HG02571 (cell line): ENCODE measurements around the gene CHL1.

Experiments
- ATAC-seq: cut with Tn5 transposase; IDR thresholded peaks from one replicate; pipeline ENCODE4 v1.9.1; 2021; ENCODE audit warnings: mild to moderate bottlenecking, moderate library complexity; ENCODE audit not compliant: unreplicated experiment

Gene CHL1

GRCh38 chr3:394775-395174, 198.2 kb downstream of the CHL1 start:
- no peak for ATAC-seq

GRCh38 chr3:396293-396692, 199.7 kb downstream of the CHL1 start:
- no peak for ATAC-seq

- no peak for ATAC-seq
These were observed 203.1 kb downstream of the CHL1 start for GRCh38 chr3:399647-400046.

GRCh38 chr3:403826-404225, 207.3 kb downstream of the CHL1 start:
- no peak for ATAC-seq

- ATAC-seq: no peak
These were observed 212.4 kb downstream of the CHL1 start for GRCh38 chr3:409011-409410.

GRCh38 chr3:411226-411625, 214.7 kb downstream of the CHL1 start:
- no peak for ATAC-seq

- no peak for ATAC-seq
These were observed 217.5 kb downstream of the CHL1 start for GRCh38 chr3:414063-414462.

GRCh38 chr3:418239-418929, 221.8 kb downstream of the CHL1 start:
- ATAC-seq: no peak

- ATAC-seq: peak; percentile 71
These were observed 224.0 kb downstream of the CHL1 start for GRCh38 chr3:420584-420983.

GRCh38 chr3:425079-425478, 228.5 kb downstream of the CHL1 start:
- no peak for ATAC-seq

- no peak for ATAC-seq
These were observed 229.5 kb downstream of the CHL1 start for GRCh38 chr3:426072-426471.

- ATAC-seq: no peak
These were observed 230.6 kb downstream of the CHL1 start for GRCh38 chr3:427128-427527.

- ATAC-seq: no peak
These were observed 233.6 kb downstream of the CHL1 start for GRCh38 chr3:430186-430585.

- no peak for ATAC-seq
These were observed 238.6 kb downstream of the CHL1 start for GRCh38 chr3:435161-435560.

GRCh38 chr3:436053-436452, 239.5 kb downstream of the CHL1 start:
- ATAC-seq: no peak

GRCh38 chr3:440826-441225, 244.3 kb downstream of the CHL1 start:
- ATAC-seq: no peak

GRCh38 chr3:445960-446359, 249.4 kb downstream of the CHL1 start:
- ATAC-seq: no peak

- ATAC-seq: no peak
These were observed 251.1 kb downstream of the CHL1 start for GRCh38 chr3:447671-448070.

GRCh38 chr3:449711-450110, 253.1 kb downstream of the CHL1 start:
- ATAC-seq: no peak

- ATAC-seq: no peak
These were observed 255.7 kb downstream of the CHL1 start for GRCh38 chr3:452221-452620.

GRCh38 chr3:453106-453505, 256.5 kb downstream of the CHL1 start:
- ATAC-seq: no peak

- ATAC-seq: no peak
These were observed 258.4 kb downstream of the CHL1 start for GRCh38 chr3:454986-455385.

- no peak for ATAC-seq
These were observed 261.6 kb downstream of the CHL1 start for GRCh38 chr3:458124-458523.
